SHP77 treated with DMSO at 0.1 percent for 48 hours (cell line): ENCODE data around the gene LIPG.
"Not testable (repeated sequence)": the region's sequence is repeated elsewhere in the genome, so short reads cannot be mapped to it uniquely, and the experiment has no call there.

Source experiments
- DNase-seq: peaks from one replicate; lab custom pipeline; 2025; lab: John Stamatoyannopoulos, UW

LIPG gene

GRCh38 chr18:49546719-49547273 lies 15.1 kb upstream of the LIPG start:
- DNase-seq = no peak

- no peak for DNase-seq
Observed at GRCh38 chr18:49547701-49548100, 14.2 kb upstream of the LIPG start.

- DNase-seq = no peak
Observed at GRCh38 chr18:49548229-49548636, 13.6 kb upstream of the LIPG start.

- DNase-seq = no peak
Observed at GRCh38 chr18:49550621-49551339, 11.1 kb upstream of the LIPG start.

GRCh38 chr18:49553003-49553402 lies 8.9 kb upstream of the LIPG start:
- DNase-seq = no peak

GRCh38 chr18:49555641-49556040 lies 6.2 kb upstream of the LIPG start:
- no peak for DNase-seq

GRCh38 chr18:49558356-49558755 lies 3.5 kb upstream of the LIPG start:
- DNase-seq = no peak

GRCh38 chr18:49559326-49559931 lies 2.4 kb upstream of the LIPG start:
- DNase-seq = not testable (repeated sequence)

- DNase-seq = no peak
Observed at GRCh38 chr18:49560277-49560623, 1.6 kb upstream of the LIPG start.

- no peak for DNase-seq
Observed at GRCh38 chr18:49560624-49561288, 1.1 kb upstream of the LIPG start.

GRCh38 chr18:49562481-49563129 lies 748 bp downstream of the LIPG start:
- DNase-seq = no peak

- DNase-seq = no peak
Observed at GRCh38 chr18:49563130-49563540, 1.3 kb downstream of the LIPG start.

GRCh38 chr18:49563701-49564517 lies 2.1 kb downstream of the LIPG start:
- no peak for DNase-seq

GRCh38 chr18:49564518-49564834 lies 2.6 kb downstream of the LIPG start:
- DNase-seq = no peak

- no peak for DNase-seq
Observed at GRCh38 chr18:49565101-49565500, 3.2 kb downstream of the LIPG start.

- peak; percentile 20 for DNase-seq
Observed at GRCh38 chr18:49565612-49566011, 3.8 kb downstream of the LIPG start.

GRCh38 chr18:49566217-49566770 lies 4.4 kb downstream of the LIPG start:
- no peak for DNase-seq

GRCh38 chr18:49566985-49567384 lies 5.1 kb downstream of the LIPG start:
- no peak for DNase-seq

GRCh38 chr18:49569724-49570123 lies 7.9 kb downstream of the LIPG start:
- no peak for DNase-seq

GRCh38 chr18:49570836-49571235 lies 9.0 kb downstream of the LIPG start:
- DNase-seq = no peak

GRCh38 chr18:49572611-49573345 lies 10.9 kb downstream of the LIPG start:
- DNase-seq = no peak
